Measurements from ENCODE around the gene DOC2B. TPM values are rescaled to one million over a fixed set of nuclear protein-coding genes. Genes with fewer than 3 reads are reported as not detected.

The DOC2B gene
- total and polyA plus RNA-seq, 2 experiments from 2014 or later = 0.42 to 3.8 TPM

DNA sequence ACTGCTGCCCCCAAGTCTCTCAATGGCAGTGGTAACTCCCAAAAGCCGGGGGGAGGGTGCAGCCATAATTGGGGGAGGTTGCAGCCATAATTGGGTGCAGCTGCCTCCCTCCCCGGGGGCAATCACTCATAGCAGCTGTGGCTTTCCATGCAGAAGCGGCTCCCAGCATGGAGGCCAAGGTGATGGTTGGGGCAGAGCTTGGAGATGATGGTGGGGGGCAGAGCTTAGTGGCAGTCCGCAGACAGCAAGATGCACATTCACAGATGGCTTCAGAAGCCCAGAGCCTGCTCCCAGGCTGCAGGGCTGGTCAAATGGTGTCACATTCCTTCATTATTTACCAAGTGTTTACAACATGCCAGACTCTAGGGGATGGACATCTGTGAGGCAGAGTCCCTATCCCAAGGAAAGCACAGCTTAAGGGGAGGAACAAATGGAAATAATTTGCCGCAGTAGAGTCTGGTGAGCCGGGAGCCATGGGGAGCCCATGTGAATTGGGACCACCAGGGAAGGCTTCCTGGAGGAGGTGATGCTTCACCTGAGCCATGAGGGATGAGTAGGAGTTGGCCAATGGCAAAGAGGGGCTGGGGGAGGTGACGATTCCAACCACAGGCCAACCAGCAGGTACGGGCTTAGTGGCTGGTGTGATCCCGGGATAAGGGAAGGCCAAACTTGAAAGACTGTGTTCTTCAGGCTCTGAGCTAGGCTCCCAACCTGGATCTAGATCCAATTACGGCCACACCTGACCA lies 8.1 kb downstream of the DOC2B start (continued):
- no peak for TF ChIP-seq EZH2 (IDR thresholded peaks at IDR 0.05; ENCODE audit: low read depth, unreplicated experiment)
- TF ChIP-seq CREB1 (CRISPR knock-in tag; IDR thresholded peaks at IDR 0.05; ENCODE audit: low read depth) = no peak
- no peak for TF ChIP-seq JUNB (IDR thresholded peaks at IDR 0.05; ENCODE audit: unreplicated experiment)

GRCh38 chr17:172401-172800 lies 9.0 kb downstream of the DOC2B start:
- no peak for ATAC-seq
- no peaks in the 10 kb centered on the region for H3K9me2 ChIP-seq (ENCODE audit: insufficient read depth)
- no peaks in the 10 kb centered on the region for H3K4me1 Mint-ChIP-seq
- no peak overlapping the region for H3K4me3 Mint-ChIP-seq
- H3K27ac Mint-ChIP-seq = no peak overlapping the region
- no peak overlapping the region for H3K4me3 ChIP-seq
- H3K36me3 ChIP-seq (ENCODE audit: insufficient read depth) = no peaks in the 10 kb centered on the region
- H3K27ac ChIP-seq (ENCODE audit: low read depth) = no peak overlapping the region
- no peaks in the 10 kb centered on the region for H3K79me2 ChIP-seq (replicated peaks; ENCODE audit: insufficient read depth)
- no peaks in the 10 kb centered on the region for H4K20me1 ChIP-seq (replicated peaks; ENCODE audit: insufficient read depth)
- no peaks in the 10 kb centered on the region for H3K9me3 Mint-ChIP-seq
- H2AFZ ChIP-seq = no peak overlapping the region
- peaks cover 3% of the 10 kb centered on the region for H3K27me3 Mint-ChIP-seq (ENCODE audit: insufficient read depth, low read depth, poor library complexity)
- H3F3A ChIP-seq (replicated peaks; ENCODE audit: low read depth) = no peaks in the 10 kb centered on the region
- DNase-seq (ENCODE audit: low spot score) = no peak
- H3K27me3 ChIP-seq (ENCODE audit: insufficient read depth) = no peaks in the 10 kb centered on the region
- no peaks in the 10 kb centered on the region for H3K36me3 Mint-ChIP-seq (ENCODE audit: low read depth)
- H3K4me2 ChIP-seq = no peak overlapping the region
- no peaks in the 10 kb centered on the region for H3K4me1 ChIP-seq (ENCODE audit: insufficient read depth)
- TF ChIP-seq EZH2 (IDR thresholded peaks at IDR 0.05; ENCODE audit: low read depth, unreplicated experiment) = no peak
- no peak for TF ChIP-seq CREB1 (CRISPR knock-in tag; IDR thresholded peaks at IDR 0.05; ENCODE audit: low read depth)
- TF ChIP-seq, protein P1, sequence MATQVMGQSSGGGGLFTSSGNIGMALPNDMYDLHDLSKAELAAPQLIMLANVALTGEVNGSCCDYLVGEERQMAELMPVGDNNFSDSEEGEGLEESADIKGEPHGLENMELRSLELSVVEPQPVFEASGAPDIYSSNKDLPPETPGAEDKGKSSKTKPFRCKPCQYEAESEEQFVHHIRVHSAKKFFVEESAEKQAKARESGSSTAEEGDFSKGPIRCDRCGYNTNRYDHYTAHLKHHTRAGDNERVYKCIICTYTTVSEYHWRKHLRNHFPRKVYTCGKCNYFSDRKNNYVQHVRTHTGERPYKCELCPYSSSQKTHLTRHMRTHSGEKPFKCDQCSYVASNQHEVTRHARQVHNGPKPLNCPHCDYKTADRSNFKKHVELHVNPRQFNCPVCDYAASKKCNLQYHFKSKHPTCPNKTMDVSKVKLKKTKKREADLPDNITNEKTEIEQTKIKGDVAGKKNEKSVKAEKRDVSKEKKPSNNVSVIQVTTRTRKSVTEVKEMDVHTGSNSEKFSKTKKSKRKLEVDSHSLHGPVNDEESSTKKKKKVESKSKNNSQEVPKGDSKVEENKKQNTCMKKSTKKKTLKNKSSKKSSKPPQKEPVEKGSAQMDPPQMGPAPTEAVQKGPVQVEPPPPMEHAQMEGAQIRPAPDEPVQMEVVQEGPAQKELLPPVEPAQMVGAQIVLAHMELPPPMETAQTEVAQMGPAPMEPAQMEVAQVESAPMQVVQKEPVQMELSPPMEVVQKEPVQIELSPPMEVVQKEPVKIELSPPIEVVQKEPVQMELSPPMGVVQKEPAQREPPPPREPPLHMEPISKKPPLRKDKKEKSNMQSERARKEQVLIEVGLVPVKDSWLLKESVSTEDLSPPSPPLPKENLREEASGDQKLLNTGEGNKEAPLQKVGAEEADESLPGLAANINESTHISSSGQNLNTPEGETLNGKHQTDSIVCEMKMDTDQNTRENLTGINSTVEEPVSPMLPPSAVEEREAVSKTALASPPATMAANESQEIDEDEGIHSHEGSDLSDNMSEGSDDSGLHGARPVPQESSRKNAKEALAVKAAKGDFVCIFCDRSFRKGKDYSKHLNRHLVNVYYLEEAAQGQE (IDR thresholded peaks at IDR 0.05; ENCODE audit: unreplicated experiment) = no peak
- no peak for TF ChIP-seq ZNF331 (CRISPR knock-in tag; IDR thresholded peaks at IDR 0.05; ENCODE audit: low read depth)
- TF ChIP-seq JUNB (IDR thresholded peaks at IDR 0.05; ENCODE audit: unreplicated experiment) = no peak
- TF ChIP-seq ETS1 (IDR thresholded peaks at IDR 0.05) = no peak
- no peak for TF ChIP-seq EZH2phosphoT487 (IDR thresholded peaks at IDR 0.05; ENCODE audit: unreplicated experiment)
- TF ChIP-seq POLR2AphosphoS5 (IDR thresholded peaks at IDR 0.05; ENCODE audit: low read depth) = no peak
- TF ChIP-seq, protein P2, sequence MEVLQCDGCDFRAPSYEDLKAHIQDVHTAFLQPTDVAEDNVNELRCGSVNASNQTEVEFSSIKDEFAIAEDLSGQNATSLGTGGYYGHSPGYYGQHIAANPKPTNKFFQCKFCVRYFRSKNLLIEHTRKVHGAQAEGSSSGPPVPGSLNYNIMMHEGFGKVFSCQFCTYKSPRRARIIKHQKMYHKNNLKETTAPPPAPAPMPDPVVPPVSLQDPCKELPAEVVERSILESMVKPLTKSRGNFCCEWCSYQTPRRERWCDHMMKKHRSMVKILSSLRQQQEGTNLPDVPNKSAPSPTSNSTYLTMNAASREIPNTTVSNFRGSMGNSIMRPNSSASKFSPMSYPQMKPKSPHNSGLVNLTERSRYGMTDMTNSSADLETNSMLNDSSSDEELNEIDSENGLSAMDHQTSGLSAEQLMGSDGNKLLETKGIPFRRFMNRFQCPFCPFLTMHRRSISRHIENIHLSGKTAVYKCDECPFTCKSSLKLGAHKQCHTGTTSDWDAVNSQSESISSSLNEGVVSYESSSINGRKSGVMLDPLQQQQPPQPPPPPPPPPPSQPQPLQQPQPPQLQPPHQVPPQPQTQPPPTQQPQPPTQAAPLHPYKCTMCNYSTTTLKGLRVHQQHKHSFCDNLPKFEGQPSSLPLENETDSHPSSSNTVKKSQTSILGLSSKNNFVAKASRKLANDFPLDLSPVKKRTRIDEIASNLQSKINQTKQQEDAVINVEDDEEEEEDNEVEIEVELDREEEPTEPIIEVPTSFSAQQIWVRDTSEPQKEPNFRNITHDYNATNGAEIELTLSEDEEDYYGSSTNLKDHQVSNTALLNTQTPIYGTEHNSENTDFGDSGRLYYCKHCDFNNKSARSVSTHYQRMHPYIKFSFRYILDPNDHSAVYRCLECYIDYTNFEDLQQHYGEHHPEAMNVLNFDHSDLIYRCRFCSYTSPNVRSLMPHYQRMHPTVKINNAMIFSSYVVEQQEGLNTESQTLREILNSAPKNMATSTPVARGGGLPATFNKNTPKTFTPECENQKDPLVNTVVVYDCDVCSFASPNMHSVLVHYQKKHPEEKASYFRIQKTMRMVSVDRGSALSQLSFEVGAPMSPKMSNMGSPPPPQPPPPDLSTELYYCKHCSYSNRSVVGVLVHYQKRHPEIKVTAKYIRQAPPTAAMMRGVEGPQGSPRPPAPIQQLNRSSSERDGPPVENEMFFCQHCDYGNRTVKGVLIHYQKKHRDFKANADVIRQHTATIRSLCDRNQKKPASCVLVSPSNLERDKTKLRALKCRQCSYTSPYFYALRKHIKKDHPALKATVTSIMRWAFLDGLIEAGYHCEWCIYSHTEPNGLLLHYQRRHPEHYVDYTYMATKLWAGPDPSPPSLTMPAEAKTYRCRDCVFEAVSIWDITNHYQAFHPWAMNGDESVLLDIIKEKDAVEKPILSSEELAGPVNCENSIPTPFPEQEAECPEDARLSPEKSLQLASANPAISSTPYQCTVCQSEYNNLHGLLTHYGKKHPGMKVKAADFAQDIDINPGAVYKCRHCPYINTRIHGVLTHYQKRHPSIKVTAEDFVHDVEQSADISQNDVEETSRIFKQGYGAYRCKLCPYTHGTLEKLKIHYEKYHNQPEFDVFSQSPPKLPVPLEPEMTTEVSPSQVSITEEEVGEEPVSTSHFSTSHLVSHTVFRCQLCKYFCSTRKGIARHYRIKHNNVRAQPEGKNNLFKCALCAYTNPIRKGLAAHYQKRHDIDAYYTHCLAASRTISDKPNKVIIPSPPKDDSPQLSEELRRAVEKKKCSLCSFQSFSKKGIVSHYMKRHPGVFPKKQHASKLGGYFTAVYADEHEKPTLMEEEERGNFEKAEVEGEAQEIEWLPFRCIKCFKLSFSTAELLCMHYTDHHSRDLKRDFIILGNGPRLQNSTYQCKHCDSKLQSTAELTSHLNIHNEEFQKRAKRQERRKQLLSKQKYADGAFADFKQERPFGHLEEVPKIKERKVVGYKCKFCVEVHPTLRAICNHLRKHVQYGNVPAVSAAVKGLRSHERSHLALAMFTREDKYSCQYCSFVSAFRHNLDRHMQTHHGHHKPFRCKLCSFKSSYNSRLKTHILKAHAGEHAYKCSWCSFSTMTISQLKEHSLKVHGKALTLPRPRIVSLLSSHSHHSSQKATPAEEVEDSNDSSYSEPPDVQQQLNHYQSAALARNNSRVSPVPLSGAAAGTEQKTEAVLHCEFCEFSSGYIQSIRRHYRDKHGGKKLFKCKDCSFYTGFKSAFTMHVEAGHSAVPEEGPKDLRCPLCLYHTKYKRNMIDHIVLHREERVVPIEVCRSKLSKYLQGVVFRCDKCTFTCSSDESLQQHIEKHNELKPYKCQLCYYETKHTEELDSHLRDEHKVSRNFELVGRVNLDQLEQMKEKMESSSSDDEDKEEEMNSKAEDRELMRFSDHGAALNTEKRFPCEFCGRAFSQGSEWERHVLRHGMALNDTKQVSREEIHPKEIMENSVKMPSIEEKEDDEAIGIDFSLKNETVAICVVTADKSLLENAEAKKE (CRISPR knock-in tag; IDR thresholded peaks at IDR 0.05) = no peak
- no peak for TF ChIP-seq STAT1 (IDR thresholded peaks at IDR 0.05; ENCODE audit: unreplicated experiment)
- TF ChIP-seq NANOG (IDR thresholded peaks at IDR 0.05; ENCODE audit: borderline replicate concordance) = no peak
- TF ChIP-seq ZNF114 (CRISPR knock-in tag; IDR thresholded peaks at IDR 0.05) = no peak

All from GM23338 (cell line).